ENCODE data around the gene CCDC28A.

The CCDC28A gene

DNA sequence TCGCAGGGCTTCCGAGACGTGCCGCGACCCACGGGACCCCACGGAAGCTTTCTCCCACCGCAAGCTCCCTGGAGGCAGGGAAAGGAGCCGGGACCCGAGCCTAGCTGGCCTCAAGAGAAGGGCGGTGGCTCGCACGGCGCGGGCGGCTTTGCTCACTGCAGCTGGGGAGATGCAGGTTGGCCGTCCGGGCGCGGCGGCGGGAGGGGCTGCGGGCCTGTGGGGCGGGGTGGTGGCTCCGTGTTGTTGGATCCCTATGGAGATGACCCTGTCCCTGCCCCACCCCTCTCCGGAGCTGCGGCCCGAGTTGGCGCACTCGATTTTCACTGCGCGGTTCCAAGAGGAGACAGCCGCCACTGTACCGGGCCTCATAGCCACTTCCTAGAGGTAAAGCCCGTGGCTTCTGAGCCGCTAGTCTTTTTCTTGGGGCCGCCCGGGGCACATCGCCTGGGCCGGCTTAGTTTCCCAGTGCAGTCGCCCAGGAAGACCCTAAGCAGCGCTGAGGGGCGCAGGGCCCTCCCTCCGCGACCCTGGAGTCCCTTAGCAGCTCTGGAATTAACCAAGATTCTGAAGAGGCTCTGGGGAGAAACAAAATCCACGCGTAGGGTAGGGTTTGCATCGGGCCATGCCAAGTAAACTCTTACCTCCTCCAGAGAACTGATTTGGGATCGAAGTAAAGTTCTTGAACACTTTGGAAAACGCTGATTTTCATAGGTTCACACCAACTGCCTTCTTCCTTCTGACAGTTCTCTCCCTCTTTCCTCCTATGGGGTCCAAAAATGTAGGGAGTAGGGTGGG, 22.4 kb downstream of the CCDC28A start, which contains the start of gene ECT2L:
Gene ECT2L, plus strand, starts transcription at position 279 of the 795 bp plus-strand sequence. CDS start 17,188 bp downstream, outside the sequence.
- no peak for DNase-seq (ENCODE audit: low spot score)

DNA sequence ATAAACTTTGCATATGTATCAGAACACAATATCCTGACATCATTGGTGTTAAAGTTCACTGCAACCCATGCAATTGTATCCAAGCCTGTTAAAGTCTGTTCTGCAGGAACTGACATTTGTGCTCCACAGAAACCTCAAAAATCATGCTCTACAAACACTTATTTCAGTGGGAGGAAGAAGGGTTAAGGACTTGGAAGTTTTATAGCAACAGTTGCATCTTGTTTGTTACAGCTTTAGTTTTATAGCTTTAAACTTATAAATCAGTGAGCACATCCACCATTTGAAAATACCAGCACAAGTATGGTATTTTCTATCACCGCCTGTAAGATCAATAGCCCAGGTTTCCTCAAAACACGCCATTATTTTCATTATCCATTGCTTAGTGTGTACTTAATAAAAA, 23.2 kb downstream of the CCDC28A start:
- DNase-seq (ENCODE audit: low spot score) = no peak

DNA sequence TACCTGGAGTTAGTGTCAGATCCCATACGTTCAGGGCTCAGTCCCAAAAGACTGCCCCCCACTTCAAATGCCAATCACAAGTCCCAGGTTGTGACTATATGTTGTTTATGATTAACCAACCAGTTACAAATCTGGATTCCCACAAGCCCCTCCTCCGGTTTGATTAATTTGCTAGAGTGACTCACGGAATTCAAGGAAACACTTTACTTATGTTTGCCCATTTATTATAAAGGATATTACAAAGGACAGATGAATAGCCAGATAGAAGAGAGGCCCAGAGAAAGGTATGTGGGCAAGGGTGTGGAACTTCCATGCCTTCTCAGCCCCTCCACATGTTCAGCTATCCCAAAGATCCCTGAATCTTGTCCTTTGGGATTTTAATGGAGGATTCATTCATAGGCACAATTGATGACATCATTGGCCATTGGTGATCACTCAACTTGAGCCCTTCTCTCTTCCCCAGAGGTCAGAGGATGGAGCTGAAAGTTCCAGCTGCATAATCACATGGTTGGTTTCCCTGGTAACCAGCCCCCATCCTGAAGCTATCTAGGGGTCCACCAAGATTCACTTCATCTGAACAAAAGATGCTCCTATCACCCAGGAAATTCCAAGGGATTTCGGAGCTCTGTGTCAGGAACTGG, 24.4 kb downstream of the CCDC28A start:
- no peak for DNase-seq (ENCODE audit: low spot score)

DNA sequence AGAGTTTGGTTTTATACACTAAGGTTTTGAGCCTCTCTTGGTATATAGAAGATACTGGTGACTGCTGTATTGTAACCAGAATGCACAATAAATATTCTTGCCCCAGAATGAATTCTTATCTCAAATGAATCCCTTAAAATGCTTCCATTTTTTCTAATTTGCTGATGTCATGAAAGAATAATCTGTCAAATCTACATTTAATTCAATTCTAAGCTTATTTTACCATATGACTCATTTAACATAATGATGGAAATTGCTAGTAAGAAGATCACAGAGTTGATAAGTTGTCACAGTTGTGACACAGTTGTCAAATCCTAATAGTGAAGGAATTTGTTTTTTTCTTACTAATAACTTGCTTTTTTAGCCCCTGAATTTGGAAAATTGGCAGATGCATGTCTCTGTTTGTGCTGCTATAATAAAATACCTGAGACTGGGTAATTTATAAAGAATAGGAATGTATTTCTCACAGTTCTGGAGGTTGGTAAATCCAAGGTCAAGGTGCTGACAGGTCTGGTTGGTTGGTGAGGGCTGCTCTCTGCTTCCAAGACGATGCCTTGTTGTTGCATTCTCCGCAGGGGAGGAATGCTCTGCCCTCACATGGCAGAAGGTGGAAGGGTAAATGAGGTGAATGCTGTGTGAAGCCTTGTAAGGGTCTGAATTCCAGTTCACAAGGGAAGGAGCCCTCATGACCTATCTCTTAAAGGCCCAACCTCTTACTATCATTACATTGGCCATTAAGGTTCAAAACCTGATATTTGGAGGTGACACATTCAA, 27.0 kb downstream of the CCDC28A start:
- DNase-seq (ENCODE audit: low spot score) = no peak

DNA sequence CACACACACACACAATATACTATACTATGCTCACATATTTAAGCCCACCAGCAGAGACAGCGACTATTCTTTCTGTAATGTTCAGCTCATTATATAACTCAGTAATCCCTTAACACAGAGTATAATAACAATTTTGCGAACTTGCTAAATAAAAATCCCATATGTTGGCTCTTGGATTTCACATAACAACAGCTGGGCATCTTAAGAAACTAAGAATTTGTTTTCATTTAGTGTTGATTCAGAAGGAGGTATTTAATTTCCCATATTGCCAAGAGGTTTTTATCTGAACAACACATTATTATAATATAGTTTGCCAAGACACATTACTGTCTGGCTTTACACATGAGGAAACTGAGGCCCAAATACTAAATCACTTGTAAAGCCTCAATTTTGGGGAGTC, 29.8 kb downstream of the CCDC28A start:
- no peak for DNase-seq (ENCODE audit: low spot score)

DNA sequence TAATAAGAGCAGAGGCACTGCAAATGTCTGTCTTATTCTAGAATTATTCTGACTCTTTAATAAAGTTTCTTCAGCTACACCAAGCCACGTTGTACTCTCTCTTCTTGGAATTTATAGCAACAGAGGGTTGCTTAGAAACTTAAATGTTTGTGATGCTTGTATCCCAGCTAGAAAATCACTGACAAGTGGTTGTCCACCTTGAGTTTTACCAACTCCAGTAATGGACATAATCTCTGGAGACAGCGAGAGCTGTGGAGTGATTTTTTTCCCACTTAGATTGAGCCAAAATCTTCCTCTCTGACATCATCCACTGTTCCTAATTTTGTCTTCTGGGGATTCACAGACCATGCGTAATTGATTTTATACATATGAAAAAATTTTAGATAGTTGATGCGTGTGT, 30.3 kb downstream of the CCDC28A start:
- no peak for DNase-seq (ENCODE audit: low spot score)

DNA sequence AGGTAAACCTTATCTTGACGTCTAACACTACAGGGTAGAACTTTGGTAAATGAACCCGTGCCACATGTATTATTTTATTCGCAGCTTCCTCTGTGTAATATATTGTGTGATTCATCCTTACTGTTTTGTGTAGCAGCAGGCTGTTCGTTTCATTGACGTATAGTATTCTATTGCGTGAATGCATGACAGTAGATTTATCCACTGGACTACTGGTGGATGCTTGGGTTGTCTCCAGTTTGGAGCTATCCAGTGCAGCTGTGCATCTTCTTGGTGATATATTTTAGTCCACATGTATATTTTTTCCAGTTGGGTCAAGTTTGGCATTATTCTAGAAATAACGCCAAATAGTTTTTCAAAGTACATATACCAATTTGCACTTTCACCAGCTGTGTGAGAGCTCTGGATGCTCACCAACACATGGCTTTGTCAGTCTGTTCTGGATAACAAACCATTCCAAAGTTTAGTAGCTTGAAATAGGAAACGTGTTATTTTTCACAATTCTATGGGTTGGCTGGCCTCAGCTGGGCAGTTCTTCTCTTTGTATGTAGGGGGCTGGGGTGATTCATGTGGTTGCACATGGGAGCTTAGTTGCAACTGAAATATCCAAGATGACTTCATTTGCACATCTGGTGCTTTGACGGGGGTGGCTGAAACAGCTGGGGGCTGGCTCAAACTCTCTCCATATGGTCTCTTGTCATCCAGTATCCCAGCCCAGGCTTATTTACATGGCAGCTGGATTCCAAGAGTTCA, 31.6 kb downstream of the CCDC28A start:
- no peak for DNase-seq (ENCODE audit: low spot score)

DNA sequence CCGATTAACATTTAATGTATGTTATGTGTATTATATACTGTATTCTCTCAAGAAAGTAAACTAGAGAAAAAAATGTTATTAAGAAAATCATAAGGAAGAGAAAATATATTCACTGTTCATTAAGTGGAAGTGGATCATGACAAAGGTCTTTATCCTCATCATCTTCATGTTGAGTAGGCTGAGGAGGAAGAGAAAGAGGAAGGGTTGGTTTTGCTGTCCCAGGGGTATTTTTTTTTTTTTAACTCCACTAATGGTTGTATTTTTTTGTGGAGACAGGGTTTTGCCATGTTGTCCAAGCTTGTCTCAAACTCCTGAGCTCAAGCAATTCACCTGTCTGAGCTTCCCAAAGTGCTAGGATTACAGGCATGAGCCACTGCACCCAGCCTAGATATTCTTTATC, 33.3 kb downstream of the CCDC28A start:
- no peak for DNase-seq (ENCODE audit: low spot score)

DNA sequence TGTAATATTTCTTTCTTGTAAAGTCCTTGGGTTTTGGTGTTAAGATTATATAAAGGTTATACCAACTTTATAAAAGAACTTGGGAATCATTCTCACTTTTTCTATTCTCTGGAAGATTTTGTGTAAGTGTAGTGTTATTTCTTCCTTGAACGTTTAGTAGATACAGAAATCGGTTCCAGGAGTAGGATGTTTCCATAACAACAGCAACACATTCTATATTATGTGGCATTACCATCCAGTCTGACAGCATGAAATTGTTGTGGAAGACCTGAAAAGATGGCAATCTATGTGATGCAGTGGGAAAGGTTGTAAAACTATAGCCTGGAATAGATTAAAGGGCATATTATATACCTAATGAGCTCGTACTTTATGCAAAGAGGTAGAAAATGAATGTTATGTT, 36.1 kb downstream of the CCDC28A start:
- no peak for DNase-seq (ENCODE audit: low spot score)

DNA sequence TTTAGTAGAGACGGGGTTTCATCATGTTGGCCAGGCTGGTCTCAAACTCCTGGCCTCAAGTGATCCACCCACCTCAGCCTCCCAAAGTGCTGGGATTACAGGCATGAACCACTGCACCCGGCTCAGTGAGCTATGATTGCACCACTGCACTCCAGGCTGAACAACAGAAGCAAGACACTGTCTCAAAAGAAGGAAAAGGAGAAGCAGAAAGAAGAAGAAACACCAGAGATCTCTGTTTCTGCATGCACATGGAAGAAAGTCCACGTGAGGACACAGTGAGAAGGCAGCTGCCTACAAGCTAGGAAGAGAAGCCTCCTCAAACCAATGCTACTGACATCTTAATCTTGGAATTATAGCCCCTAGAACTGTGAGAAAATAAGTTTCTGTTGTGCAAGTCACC, 38.3 kb downstream of the CCDC28A start:
- no peak for DNase-seq (ENCODE audit: low spot score)

DNA sequence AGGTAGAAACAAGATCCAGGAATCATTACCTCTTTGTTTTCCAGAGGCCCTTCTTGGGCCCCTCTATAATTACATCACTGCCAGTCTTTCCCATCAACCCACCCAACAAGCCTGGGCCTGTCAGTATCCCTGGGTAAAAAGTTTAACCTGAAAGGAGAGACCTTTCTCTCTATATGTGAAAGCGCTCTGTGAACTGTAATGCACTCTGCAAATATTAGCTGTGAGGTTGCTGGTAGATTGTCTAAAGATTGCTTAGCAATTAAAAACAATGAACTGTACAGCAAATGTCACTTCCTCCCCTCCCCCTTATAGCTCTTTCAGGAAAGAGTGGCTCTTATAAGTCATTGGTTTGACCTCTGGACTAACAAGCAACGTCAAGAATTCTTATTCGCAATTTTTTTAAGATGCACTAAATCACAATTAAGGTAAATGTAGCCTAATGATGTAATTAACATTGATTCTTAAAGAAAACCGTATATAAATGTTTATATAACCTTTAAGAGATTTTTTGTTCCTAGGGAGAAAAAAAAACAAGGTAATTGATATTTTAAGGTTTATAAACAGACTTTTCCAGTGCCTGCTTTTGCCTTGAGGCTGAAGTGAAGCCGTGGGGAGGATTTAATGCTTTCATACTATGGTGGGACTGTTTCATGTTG, 40.7 kb downstream of the CCDC28A start:
- no peak for DNase-seq (ENCODE audit: low spot score)

DNA sequence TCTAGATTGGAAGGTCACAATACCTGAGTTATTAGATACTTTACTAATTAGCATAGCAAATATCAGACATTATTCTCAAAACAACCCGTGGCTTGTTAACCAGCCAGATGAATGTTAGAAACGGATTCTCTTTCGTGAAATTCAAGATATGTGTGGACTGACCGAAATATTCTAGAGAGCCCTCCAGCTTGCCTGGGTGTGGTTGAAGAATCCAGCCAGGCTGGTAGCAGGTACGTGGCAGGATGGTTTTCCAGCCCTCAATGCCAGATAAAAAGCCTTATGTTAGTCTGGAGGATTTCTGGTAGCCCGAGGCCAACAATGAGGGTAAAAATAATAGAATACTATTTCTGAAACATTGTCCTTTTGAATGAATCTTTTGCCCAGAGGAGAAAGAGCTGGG, 41.7 kb downstream of the CCDC28A start:
- no peak for DNase-seq (ENCODE audit: low spot score)

DNA sequence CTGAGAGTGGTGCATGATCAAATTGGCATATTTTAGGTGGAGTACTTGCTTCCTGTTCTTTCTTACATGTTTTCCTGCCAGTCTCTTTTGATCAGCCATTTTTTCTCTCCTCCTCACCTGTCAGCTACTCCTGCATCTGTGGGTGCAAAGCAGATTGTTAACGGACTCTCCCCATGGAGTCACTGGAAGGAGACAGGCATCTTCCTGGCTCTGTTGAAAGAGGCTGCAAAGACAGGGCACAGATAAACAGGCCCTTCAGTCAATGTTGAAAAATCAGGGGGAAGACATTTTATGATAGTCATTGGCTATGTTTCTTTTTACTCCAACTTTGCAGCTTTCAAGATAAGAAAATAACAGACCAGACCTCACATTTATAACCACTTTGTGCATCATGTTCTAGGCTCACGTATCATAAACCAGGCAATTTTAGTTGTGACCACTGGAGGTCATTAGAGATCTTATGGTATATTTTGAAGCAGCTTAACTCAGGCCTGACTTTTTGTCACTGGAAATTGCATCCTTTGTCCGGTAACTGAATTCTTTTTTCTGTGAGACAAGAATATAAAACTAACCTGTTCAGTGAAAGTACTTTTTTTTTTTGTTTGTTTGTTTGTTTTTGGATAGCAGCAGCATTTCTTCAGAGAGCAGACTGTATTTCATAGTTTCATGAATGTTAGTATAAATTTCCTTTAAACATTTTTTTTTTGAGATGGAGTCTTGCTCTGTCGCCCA, 42.4 kb downstream of the CCDC28A start:
- DNase-seq (ENCODE audit: low spot score) = peak; percentile 44

DNA sequence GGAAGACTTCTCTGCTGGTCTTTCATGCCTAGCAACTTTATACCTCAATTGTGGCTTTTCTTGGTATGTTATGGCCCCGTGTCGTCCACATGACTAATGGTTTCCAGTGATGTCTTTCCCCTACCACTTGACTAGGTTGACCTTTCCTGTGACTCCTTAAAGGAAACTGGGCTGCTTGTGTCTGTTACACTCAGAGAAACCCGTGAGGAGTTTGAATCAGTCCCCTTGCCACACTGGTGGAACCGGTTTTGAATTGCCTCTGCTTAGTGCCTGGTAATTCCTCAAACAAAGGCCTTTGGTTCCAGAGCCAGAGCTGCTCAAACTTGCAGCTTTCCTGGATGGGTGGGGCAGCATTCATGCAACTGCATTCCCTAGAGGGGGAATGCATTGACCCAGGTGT, 44.2 kb downstream of the CCDC28A start:
- DNase-seq (ENCODE audit: low spot score) = no peak

DNA sequence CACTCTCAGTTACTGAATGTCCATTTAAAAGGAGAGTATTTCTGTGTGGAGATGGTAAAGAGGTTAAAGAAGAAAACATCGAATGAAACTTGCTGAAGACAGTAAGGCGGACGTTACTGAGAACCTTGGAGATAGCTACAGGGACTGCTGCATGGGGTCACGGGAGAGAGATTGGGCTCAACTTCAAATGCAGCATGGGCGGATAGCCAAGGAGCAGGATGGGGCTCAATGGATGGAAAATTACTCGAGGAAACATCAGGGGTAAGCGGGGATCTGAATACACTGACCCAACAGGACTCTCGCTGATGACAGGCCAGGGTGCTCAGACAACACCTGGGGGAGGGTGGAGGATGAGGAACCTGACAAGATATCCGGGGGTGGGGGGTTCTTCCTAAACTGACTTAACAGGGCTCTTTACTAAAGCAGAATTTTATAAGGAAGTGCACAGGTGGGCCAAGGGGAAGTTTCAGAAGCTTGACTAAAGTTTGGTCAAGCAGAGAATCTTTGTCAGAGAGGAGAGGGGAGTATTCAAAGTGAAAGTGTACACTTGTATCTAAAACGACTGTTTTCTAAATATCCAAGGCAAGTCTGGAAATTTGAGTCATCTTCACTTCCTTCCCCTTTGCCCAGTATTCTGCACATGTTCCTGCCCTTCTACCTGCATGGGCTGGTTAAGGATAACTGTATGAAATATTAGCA, 45.1 kb downstream of the CCDC28A start:
- no peak for DNase-seq (ENCODE audit: low spot score)

DNA sequence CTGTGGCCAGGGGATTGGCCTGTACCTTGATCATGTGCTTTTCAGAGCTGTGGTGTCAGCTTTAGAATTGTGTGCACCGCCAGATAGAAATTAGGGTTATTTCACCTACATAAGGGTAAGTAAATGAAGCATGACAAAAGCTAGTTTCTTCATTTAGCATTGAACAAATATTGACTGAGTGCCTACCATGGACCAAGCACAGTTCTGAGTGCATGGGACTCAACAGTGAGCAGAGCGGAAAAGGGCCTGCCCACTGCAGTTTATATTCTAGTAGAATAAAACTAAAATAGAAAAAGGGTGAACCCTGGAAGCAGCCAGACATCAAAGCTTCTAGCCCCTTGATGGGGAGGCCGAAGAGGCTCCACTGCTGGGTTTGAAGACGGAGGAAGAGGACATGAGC, 48.0 kb downstream of the CCDC28A start:
- DNase-seq (ENCODE audit: low spot score) = no peak

DNA sequence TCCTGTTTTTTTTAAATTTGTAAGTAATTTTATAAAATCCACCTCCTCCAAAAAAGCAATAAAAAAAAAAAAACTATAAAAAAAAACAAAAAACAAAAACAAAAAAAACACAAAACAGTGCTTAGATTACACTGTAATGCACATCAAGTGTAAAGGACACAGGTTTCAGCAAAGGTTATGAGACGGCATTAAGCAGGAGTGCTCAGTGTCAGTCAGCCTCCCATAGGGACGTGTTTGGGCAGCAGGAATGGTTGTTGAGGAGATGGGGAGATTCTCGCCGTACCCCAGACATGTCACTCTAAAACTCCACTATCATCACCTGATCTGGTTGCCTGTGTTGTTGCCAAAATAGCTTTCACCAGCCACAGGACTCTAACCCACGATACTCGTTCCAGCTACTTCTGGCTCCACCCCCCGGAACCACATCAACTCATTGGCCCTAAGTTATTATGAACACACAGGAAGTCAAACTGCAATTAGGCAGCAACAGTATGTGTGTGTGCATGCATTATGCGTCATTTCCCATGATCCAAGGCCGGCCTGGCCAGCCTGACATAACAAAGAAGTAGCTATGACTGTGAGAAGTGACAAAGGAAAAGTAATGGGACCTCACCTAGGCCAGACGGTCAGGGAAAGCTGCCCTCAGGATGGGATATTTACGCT, 51.0 kb downstream of the CCDC28A start:
- DNase-seq (ENCODE audit: low spot score) = no peak

DNA sequence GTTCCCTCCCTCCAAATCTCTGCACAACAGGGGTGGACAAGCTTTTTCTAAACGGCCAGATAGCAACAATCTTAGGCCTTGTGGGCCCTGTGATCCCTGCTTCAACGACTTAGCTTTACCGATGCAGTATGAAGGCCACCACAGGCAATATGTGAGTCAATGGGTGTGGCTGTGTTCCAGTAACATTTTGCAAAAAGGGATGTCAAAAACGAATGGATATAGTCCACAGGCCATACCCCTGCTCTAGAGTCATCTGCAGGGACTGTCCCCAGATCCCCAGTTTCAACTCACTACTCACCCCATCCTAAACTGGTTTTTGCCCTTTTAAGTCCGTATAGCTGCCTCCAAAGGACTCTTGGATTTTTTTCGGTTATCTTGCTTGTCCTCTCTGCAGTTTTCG, 56.7 kb downstream of the CCDC28A start:
- DNase-seq (ENCODE audit: low spot score) = no peak

DNA sequence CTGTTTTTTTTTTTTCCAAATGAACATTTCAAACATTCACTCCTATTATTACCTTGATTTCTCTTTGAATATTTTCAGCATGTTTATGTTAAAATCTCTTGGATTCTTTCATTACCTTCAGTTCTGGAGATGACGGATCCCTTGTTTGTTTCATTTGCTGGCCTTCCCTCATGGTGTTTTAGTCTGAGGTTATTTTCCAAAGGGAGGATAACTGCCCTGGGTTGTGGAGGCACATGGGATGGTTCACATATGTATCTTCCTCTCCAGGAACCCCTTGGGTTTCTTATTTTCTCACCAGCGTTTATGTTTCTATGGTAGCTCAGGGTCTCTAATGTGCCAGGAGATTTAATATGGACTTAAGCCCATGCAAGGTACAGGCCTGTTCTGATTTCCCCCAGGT, 58.6 kb downstream of the CCDC28A start:
- DNase-seq (ENCODE audit: low spot score) = no peak

Data from HuH-7 (cell line).